GM23338 (cell line): ENCODE data around the gene FCER1G.

Source experiments
- CTCF ChIP-seq, 2 experiments: fragments of 200-600 bp in 1 of 2; sonication (generic) in 1 of 2; conservative IDR thresholded peaks; 2 replicates each; pipeline versions ENCODE4 v1.5.1 to v1.6.1; 2016 to 2017; ENCODE audit warnings: antibody characterized with exemption in 2 of 2, low read depth in 2 of 2, mild to moderate bottlenecking in 2 of 2, moderate library complexity in 1 of 2
- JUNB ChIP-seq: IDR thresholded peaks from one replicate; pipeline ENCODE4 v1.6.1; 2016; ENCODE audit warnings: antibody characterized with exemption; ENCODE audit not compliant: unreplicated experiment
- POLR2AphosphoS5 ChIP-seq: IDR thresholded peaks from 2 replicates; pipeline ENCODE4 v1.6.1; 2016; ENCODE audit warnings: antibody characterized with exemption, low read depth

- TF ChIP-seq POLR2AphosphoS5 (no peak), JUNB (no peak), CTCF (conservative IDR thresholded peaks at IDR 0.05; ENCODE audit: low read depth in 2 of 2) (no peak)
Measured at GRCh38 chr1:161267321-161267720, 52.2 kb downstream of the FCER1G start.
